Erythroblast (primary cell): ENCODE data around the gene PGLYRP4.

ENCODE experiments used
- GATA1 ChIP-seq: IDR thresholded peaks from 2 replicates; pipeline ENCODE4 v1.6.1; 2011; ENCODE audit warnings: low read depth, mild to moderate bottlenecking, control low read depth, low read length, moderate library complexity
- POLR2A ChIP-seq: IDR thresholded peaks from 2 replicates; pipeline ENCODE4 v1.6.1; 2011; ENCODE audit warnings: mild to moderate bottlenecking, low read length

- TF ChIP-seq GATA1, result no peak
- no peak for TF ChIP-seq POLR2A
Observed at GRCh38 chr1:153344718-153345025, 4.0 kb downstream of the PGLYRP4 start.
